ENCODE measurements around the gene MAPK8.
"Not testable (repeated sequence)": the region's sequence is repeated elsewhere in the genome, so short reads cannot be mapped to it uniquely, and the experiment has no call there.

Gene MAPK8

DNA sequence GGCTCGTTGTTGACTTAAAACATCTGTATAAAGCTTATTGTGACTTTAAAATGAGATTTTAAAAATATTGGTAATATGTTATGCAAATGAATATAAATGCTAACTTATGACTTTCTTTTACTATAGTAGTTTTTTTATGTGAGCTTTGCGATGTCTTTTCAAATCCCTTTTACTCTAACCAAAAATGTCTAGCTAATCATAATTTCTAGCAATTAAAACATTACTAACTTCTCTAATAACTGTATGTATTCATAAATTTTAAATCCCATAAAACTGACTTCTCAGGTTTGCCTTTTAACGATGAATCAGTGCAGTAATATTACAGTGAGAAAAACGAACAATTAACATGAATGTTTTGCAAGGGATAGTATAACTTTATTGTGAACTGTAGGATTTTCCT, 113.2 kb downstream of the MAPK8 start:
- CTCF ChIA-PET = interaction anchor here (0.8 to 1.1 kb wide), 3 partner anchors 13 to 49 kb away, joined by 3 read pairs; no protein-coding TSS in a partner anchor

GRCh38 chr10:48421862-48422261, 115.4 kb downstream of the MAPK8 start:
- DNase-seq (ENCODE audit: extremely low spot score); POLR2A ChIA-PET: not testable (repeated sequence)
- CTCF ChIA-PET = interaction anchor here (0.9 to 1.3 kb wide), 4 partner anchors 16 to 223 kb away, joined by 3 read pairs; no protein-coding TSS in a partner anchor

More for the DNA sequence above, 113.2 kb downstream of the MAPK8 start:
- no peak for TF ChIP-seq CTCF (IDR thresholded peaks at IDR 0.05; ENCODE audit: control extremely low read depth, extremely low read depth, low read depth, missing control alignments)
- POLR2A ChIA-PET = no interaction called here
- DNase-seq (ENCODE audit: extremely low spot score) = no peak

DNA sequence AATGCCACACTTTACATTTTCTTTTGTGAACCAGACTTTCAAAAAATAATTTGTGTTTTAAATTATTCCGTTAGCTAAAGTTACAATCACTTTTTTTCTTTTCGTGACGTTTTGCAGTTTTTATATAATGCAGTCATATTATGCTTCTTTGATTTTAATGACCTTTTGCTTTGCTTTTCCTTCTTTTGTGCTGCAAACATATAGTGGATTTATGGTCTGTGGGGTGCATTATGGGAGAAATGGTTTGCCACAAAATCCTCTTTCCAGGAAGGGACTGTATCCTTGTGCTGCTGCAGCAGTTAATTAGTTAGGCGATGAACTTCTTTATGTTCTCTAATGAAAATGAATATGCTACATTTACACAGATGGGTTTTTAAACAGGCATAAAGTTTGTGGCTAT, 117.4 kb downstream of the MAPK8 start:
- CTCF ChIA-PET = no interaction called here
- POLR2A ChIA-PET = no interaction called here
- no peak for TF ChIP-seq CTCF (IDR thresholded peaks at IDR 0.05; ENCODE audit: control extremely low read depth, extremely low read depth, low read depth, missing control alignments)
- DNase-seq (ENCODE audit: extremely low spot score) = no peak

DNA sequence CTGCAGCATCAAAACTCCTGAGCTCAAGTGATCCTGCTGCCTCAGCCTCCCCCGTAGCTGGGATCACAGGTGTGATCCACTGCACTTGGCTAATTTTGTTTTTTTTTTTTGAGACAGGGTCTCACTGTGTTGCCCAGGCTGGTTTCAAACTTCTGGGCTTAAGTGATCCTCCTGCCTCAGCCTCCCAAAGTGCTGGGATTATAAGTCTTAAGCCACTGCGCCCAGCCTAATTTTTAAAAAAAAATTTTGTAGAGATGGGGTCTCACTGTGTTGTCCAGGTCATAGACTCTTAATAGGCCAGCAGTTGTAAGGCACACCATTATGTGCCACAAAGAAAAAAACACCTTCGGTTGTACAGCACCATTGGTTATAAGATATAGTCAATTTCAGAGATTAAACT, 122.4 kb downstream of the MAPK8 start:
- ChIA-PET POLR2A (no interaction called here), CTCF (no interaction called here)
- no peak for DNase-seq (ENCODE audit: extremely low spot score)
- TF ChIP-seq CTCF (IDR thresholded peaks at IDR 0.05; ENCODE audit: control extremely low read depth, extremely low read depth, low read depth, missing control alignments) = no peak

GRCh38 chr10:48429309-48429708, 122.8 kb downstream of the MAPK8 start:
- no peak for TF ChIP-seq CTCF (IDR thresholded peaks at IDR 0.05; ENCODE audit: control extremely low read depth, extremely low read depth, low read depth, missing control alignments)
- ChIA-PET POLR2A (no interaction called here), CTCF (no interaction called here)
- no peak for DNase-seq (ENCODE audit: extremely low spot score)

- POLR2A ChIA-PET = no interaction called here
- no peak for DNase-seq (ENCODE audit: extremely low spot score)
- TF ChIP-seq CTCF (IDR thresholded peaks at IDR 0.05; ENCODE audit: control extremely low read depth, extremely low read depth, low read depth, missing control alignments) = no peak
- CTCF ChIA-PET = no interaction called here
Observed at GRCh38 chr10:48430402-48430993, 124.0 kb downstream of the MAPK8 start.

- ChIA-PET CTCF (interaction anchor here (0.6 kb wide), 1 partner anchor 225 kb away, joined by 3 read pairs; no protein-coding TSS in a partner anchor), POLR2A (no interaction called here)
- DNase-seq (ENCODE audit: extremely low spot score) = no peak
- TF ChIP-seq CTCF (IDR thresholded peaks at IDR 0.05; ENCODE audit: control extremely low read depth, extremely low read depth, low read depth, missing control alignments) = no peak
Observed at GRCh38 chr10:48431871-48432270, 125.4 kb downstream of the MAPK8 start.
